GM12878 (cell line): ENCODE measurements around the gene ABCC1. TPM values are rescaled to one million over a fixed set of nuclear protein-coding genes. Genes with fewer than 3 reads are reported as not detected.

ENCODE experiments used
- ATAC-seq: fragments of 200-7000 bp; cut with Tn5 transposase; 3 replicates; pipeline ENCODE4 v1.9.1; 2020; ENCODE audit warnings: mild to moderate bottlenecking, moderate library complexity
- BruUV-seq: library from RNA; stranded (reverse); fragments of 400-500 nt; replicated peaks from 2 replicates; lab custom pipeline; 2021; lab: Mats Ljungman, UMichigan
- CTCF ChIA-PET: fragments of 300-600 bp; sonication (Branson Sonifier 250); formaldehyde crosslinking; extraction: SDS; loops from one replicate; lab custom pipeline; 2021; ENCODE audit warnings: inconsistent platforms; lab: Yijun Ruan, JAX
- POLR2A ChIA-PET: fragments of 350-600 bp; formaldehyde crosslinking; extraction: SDS; loops from one replicate; lab custom pipeline; 2021; ENCODE audit warnings: inconsistent platforms; lab: Charles Lee
- RAD21 ChIA-PET: fragments of 300-600 bp; sonication (Branson Sonifier 250); formaldehyde crosslinking; loops from one replicate; lab custom pipeline; 2023; ENCODE audit warnings: antibody characterized with exemption; ENCODE audit not compliant: unreplicated experiment; lab: Charles Lee
- SMC1A ChIA-PET: fragments of 300-600 bp; sonication (Branson Sonifier 250); formaldehyde crosslinking; loops from one replicate; lab custom pipeline; 2023; ENCODE audit not compliant: unreplicated experiment, uncharacterized antibody; lab: Charles Lee
- DNase-seq: peaks from one replicate; pipeline ENCODE4 v3.0.0-alpha.2; 2011; ENCODE audit warnings: low read depth, low spot score
- FAIRE-seq: peaks from 3 replicates; lab custom pipeline; 2011; peaks lifted over from hg19 to GRCh38; lab: Jason Lieb, UNC
- H2AFZ ChIP-seq: 2 replicates; pipeline ENCODE4 v1.6.0; 2011; ENCODE audit warnings: low read depth, low read length, control low read depth; ENCODE audit not compliant: control insufficient read depth
- H3K27ac ChIP-seq: 2 replicates; pipeline ENCODE4 v1.5.1; 2011; ENCODE audit warnings: control low read depth; ENCODE audit not compliant: control insufficient read depth, insufficient read depth
- H3K27me3 ChIP-seq, 2 experiments: replicated peaks in 1 of 2; 2 replicates each; pipeline versions ENCODE4 v1.6.0 to v1.6.1; 2011; ENCODE audit warnings: low read length in 1 of 2; ENCODE audit not compliant: control insufficient read depth in 2 of 2, insufficient read depth in 2 of 2
- H3K36me3 ChIP-seq, 2 experiments: 2 replicates each; pipeline ENCODE4 v1.5.1; 2011; ENCODE audit warnings: low read length in 1 of 2; ENCODE audit not compliant: control insufficient read depth in 2 of 2, insufficient read depth in 2 of 2
- H3K4me1 ChIP-seq: 2 replicates; pipeline ENCODE4 v1.6.1; 2011; ENCODE audit warnings: mild to moderate bottlenecking, low read length, moderate library complexity, mixed read lengths; ENCODE audit not compliant: control insufficient read depth, insufficient read depth
- H3K4me2 ChIP-seq: 2 replicates; pipeline ENCODE4 v1.6.0; 2011; ENCODE audit warnings: control low read depth; ENCODE audit not compliant: control insufficient read depth, insufficient read depth
- H3K4me3 ChIP-seq: fragments of 200-600 bp; sonication (generic); 2 replicates; pipeline ENCODE4 v1.5.1; 2016
- H3K79me2 ChIP-seq: 2 replicates; pipeline ENCODE4 v1.6.0; 2011; ENCODE audit warnings: low read length; ENCODE audit not compliant: control insufficient read depth, insufficient read depth
- H3K9ac ChIP-seq: 2 replicates; pipeline ENCODE4 v1.8.0; 2011; ENCODE audit warnings: low read length, control low read depth, mixed read lengths; ENCODE audit not compliant: control insufficient read depth, insufficient read depth
- H3K9me3 ChIP-seq: replicated peaks from 3 replicates; pipeline ENCODE4 v1.5.1; 2011; ENCODE audit warnings: mild to moderate bottlenecking, low read length; ENCODE audit not compliant: control insufficient read depth, insufficient read depth
- H4K20me1 ChIP-seq: 2 replicates; pipeline ENCODE4 v1.6.0; 2011; ENCODE audit not compliant: control insufficient read depth, insufficient read depth
- CHD4 ChIP-seq: fragments of 200-600 bp; sonication (generic); IDR thresholded peaks from 2 replicates; pipeline ENCODE4 v1.6.1; 2016; ENCODE audit warnings: mild to moderate bottlenecking
- ESRRA ChIP-seq: IDR thresholded peaks from 2 replicates; pipeline ENCODE4 v1.6.1; 2012; ENCODE audit warnings: mild to moderate bottlenecking, low read length, improper control_type of control experiment
- ETV6 ChIP-seq, 2 experiments: fragments of 450-650 bp in 1 of 2; IDR thresholded peaks in 1 of 2; conservative IDR thresholded peaks in 1 of 2; 2 replicates each; pipeline ENCODE4 v1.6.1; 2014; ENCODE audit warnings: antibody characterized with exemption in 1 of 2, borderline replicate concordance in 1 of 2, low read depth in 1 of 2, mild to moderate bottlenecking in 1 of 2, moderate library complexity in 1 of 2
- FOXK2 ChIP-seq: fragments of 450-650 bp; IDR thresholded peaks from 2 replicates; pipeline ENCODE4 v1.6.1; 2017; ENCODE audit warnings: mild to moderate bottlenecking, moderate library complexity
- JUND ChIP-seq: IDR thresholded peaks from 2 replicates; pipeline ENCODE4 v1.6.1; 2012; ENCODE audit warnings: low read depth, mild to moderate bottlenecking, low read length, improper control_type of control experiment, moderate library complexity
- NR2F1 ChIP-seq: fragments of 450-650 bp; conservative IDR thresholded peaks from 2 replicates; pipeline ENCODE4 v1.6.1; 2017; ENCODE audit warnings: mild to moderate bottlenecking
- PML ChIP-seq: IDR thresholded peaks from 2 replicates; pipeline ENCODE4 v1.6.1; 2012; ENCODE audit warnings: low read length, inconsistent platforms
- POLR2AphosphoS5 ChIP-seq: IDR thresholded peaks from 2 replicates; pipeline ENCODE4 v1.6.1; 2011; ENCODE audit warnings: mild to moderate bottlenecking, low read length, inconsistent platforms
- SP1 ChIP-seq: IDR thresholded peaks from one replicate; pipeline ENCODE4 v1.6.1; 2011; ENCODE audit warnings: low read depth, low read length
- SREBF2 ChIP-seq: IDR thresholded peaks from 2 replicates; pipeline ENCODE4 v1.6.1; 2012; ENCODE audit warnings: mild to moderate bottlenecking, low read length
- WGBS: methylation state at CpG from one replicate; pipeline ENCODE4 v1.1.6; 2016; ENCODE audit warnings: low lambda C conversion rate; ENCODE audit not compliant: insufficient replicate concordance, insufficient coverage; ENCODE audit errors: missing lambda C conversion rate; 5-methylcytosine and 5-hydroxymethylcytosine counted together
- in situ Hi-C: fragments of 300-500 bp; cut with MboI; formaldehyde crosslinking; loops from 9 replicates; pipeline ENCODE4 v1.14.3; 2018; ENCODE audit warnings: mixed read lengths
- intact Hi-C: fragments of 100-400 bp; cut with micrococcal nuclease; formaldehyde crosslinking; loops from one replicate; pipeline ENCODE4 v1.14.2; 2022; ENCODE audit not compliant: unreplicated experiment
- polyA plus RNA-seq, 11 experiments: library from polyadenylated mRNA; depleted of rRNA in 4 of 11; unstranded in 6 of 11; stranded (reverse) in 5 of 11; fragments of >200 nt; fragmentation: Nextera tagmentation in 4 of 11; fragmentation: Illumina TruSeq in 1 of 11; extraction: Ambion mirVana in 4 of 11; extraction: Trizol in 1 of 11; gene quantifications; 1 replicate in 1 of 11; 2 replicates in 10 of 11; pipeline versions ENCODE4 v1.2.1 to v1.2.3, GENCODE V29; 2011 to 2016; ENCODE audit warnings: inconsistent platforms in 2 of 11, missing spikeins in 2 of 11, low read depth in 1 of 11
- total RNA-seq, 4 experiments: library from RNA; depleted of rRNA in 3 of 4; stranded (reverse); fragments of >200 nt in 3 of 4; fragmentation: Illumina TruSeq in 1 of 4; extraction: Trizol in 1 of 4; gene quantifications; 2 replicates each; pipeline versions ENCODE4 v1.2.1 to v1.2.3, GENCODE V29; 2013 to 2021
- TF ChIP-seq, protein P1 (sequence below): fragments of 450-650 bp; IDR thresholded peaks from 2 replicates; pipeline ENCODE4 v1.6.1; 2016; ENCODE audit warnings: mild to moderate bottlenecking

Gene ABCC1
- total and polyA plus RNA-seq, 10 of the 15 experiments (the other 5 are each of a cell fraction or from before 2014, with no cell fraction given) = 3.2 to 44.6 (median 14.5) TPM

- peaks cover 57% of the 10 kb centered on the region for H3K79me2 ChIP-seq
- POLR2A ChIA-PET = no interaction called here
- no TSS peak for BruUV-seq
- peaks cover 50% of the 10 kb centered on the region for H3K9me3 ChIP-seq
- H3K27ac ChIP-seq = no peak overlapping the region
- H2AFZ ChIP-seq = no peak overlapping the region
- H3K27me3 ChIP-seq = no peaks in the 10 kb centered on the region
- H3K4me2 ChIP-seq = no peak overlapping the region
- no peak for TF ChIP-seq SP1
- no peak for TF ChIP-seq ESRRA
- TF ChIP-seq POLR2AphosphoS5 = no peak
- TF ChIP-seq, protein P1, sequence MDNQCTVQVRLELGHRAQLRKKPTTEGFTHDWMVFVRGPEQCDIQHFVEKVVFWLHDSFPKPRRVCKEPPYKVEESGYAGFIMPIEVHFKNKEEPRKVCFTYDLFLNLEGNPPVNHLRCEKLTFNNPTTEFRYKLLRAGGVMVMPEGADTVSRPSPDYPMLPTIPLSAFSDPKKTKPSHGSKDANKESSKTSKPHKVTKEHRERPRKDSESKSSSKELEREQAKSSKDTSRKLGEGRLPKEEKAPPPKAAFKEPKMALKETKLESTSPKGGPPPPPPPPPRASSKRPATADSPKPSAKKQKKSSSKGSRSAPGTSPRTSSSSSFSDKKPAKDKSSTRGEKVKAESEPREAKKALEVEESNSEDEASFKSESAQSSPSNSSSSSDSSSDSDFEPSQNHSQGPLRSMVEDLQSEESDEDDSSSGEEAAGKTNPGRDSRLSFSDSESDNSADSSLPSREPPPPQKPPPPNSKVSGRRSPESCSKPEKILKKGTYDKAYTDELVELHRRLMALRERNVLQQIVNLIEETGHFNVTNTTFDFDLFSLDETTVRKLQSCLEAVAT = no peak
- TF ChIP-seq CHD4 = no peak
- TF ChIP-seq PML = no peak
- TF ChIP-seq SREBF2 = no peak
- TF ChIP-seq ETV6 (conservative IDR thresholded peaks at IDR 0.05 in 1 of 2, IDR thresholded peaks at IDR 0.05 in 1 of 2; ENCODE audit: borderline replicate concordance in 1 of 2, low read depth in 1 of 2) = no peak
- TF ChIP-seq JUND = no peak
- TF ChIP-seq FOXK2 = no peak
- no peak for TF ChIP-seq NR2F1
- TF ChIP-seq, all 136 proteins: peak for 0
- no peak for FAIRE-seq
- no peaks in the 10 kb centered on the region for H4K20me1 ChIP-seq
- peaks cover 14 to 23% of the 10 kb centered on the region in 2 experiments for H3K36me3 ChIP-seq
- ChIA-PET RAD21 (no interaction called here), CTCF (no interaction called here), SMC1A (no interaction called here)
- no peak overlapping the region for H3K4me3 ChIP-seq
- WGBS = 96% methylated on average over 5 of the region's 5 CpGs
- H3K4me1 ChIP-seq = no peaks in the 10 kb centered on the region
- intact Hi-C loops = no loop called here
- DNase-seq = no peak
- no peak for ATAC-seq
- in situ Hi-C loops = no loop called here
- H3K9ac ChIP-seq = no peak overlapping the region
Observed at GRCh38 chr16:15975172-15975571, 25.8 kb downstream of the ABCC1 start.
